Ovary (tissue), 3 donors: Measurements from ENCODE around the gene LTBP2.

Experiments used
- EP300 ChIP-seq: sonication (generic); formaldehyde crosslinking; IDR thresholded peaks from one replicate; pipeline ENCODE4 v1.6.1; 2017; ENCODE audit warnings: antibody characterized with exemption
- POLR2A ChIP-seq: fragments of 450-650 bp; IDR thresholded peaks from one replicate; pipeline ENCODE4 v1.6.1; 2017; ENCODE audit warnings: antibody characterized with exemption, mild to moderate bottlenecking, moderate library complexity
- TF ChIP-seq, protein P1 (sequence below), 3 donors: fragments of 450-650 bp in 2 of 3; fragments of 200-600 bp in 1 of 3; IDR thresholded peaks; one replicate each; pipeline versions ENCODE4 v1.5.1 to v1.8.0; 2016 to 2022; ENCODE audit warnings: antibody characterized with exemption in 3 of 3, mild to moderate bottlenecking in 1 of 3
- donor health status: DM: no; HTN: no; CAD: no.

DNA sequence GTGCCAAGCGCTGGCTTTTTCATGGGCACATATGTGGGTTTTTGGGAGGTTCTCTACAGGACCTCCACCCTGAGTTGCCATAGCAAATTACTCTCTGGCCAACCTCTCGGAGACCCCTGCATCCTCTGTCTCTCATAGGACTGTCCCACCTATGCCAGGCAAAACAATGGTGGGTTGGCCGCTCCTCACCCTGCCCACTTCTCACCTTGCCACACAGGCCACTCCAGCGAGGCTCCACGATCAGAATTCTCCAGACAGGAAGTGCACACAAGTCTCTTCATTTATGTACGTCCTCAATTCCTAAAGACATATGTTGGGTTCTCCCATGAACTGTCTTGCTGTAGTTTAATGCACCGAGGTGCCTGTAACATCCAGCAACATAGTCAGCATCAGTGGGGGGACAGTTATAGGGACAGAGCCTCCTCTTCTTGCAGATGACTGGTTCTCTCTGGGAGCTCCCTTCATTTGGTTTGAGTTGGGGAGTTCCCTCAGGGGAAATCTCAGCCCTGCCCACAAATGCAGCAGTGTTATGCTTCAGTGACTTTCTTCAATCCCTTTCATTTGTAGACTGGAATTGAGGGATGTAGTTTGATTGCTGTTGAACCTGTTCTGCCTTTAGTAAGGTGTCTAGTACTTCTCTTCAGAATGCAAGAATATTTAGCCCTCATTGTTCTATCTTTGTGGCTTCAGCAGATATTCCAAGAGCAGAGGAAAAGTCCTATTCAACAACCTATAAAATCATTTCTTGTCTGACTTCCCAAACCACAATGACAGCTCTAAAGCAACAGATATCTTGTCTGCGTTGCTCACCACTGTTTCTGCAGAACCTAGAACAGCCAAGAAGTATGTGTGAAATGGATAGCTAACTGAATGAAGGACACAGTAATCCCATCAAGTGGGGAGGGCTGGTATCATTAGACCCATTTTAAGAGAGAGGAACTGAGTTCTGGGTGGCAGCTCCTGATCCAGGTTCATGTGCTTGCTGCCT is 2.8 kb upstream of the LTBP2 start:
- TF ChIP-seq, protein P1, sequence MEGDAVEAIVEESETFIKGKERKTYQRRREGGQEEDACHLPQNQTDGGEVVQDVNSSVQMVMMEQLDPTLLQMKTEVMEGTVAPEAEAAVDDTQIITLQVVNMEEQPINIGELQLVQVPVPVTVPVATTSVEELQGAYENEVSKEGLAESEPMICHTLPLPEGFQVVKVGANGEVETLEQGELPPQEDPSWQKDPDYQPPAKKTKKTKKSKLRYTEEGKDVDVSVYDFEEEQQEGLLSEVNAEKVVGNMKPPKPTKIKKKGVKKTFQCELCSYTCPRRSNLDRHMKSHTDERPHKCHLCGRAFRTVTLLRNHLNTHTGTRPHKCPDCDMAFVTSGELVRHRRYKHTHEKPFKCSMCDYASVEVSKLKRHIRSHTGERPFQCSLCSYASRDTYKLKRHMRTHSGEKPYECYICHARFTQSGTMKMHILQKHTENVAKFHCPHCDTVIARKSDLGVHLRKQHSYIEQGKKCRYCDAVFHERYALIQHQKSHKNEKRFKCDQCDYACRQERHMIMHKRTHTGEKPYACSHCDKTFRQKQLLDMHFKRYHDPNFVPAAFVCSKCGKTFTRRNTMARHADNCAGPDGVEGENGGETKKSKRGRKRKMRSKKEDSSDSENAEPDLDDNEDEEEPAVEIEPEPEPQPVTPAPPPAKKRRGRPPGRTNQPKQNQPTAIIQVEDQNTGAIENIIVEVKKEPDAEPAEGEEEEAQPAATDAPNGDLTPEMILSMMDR (IDR thresholded peaks at IDR 0.05) = no peak
- TF ChIP-seq POLR2A = no peak
- no peak for TF ChIP-seq EP300
